SU-DHL-6 (cell line): ENCODE measurements around the gene MESD.
"Not testable (repeated sequence)": the region's sequence is repeated elsewhere in the genome, so short reads cannot be mapped to it uniquely, and the experiment has no call there.

ENCODE experiments used
- H2AFZ ChIP-seq: fragments of 200-600 bp; sonication (generic); 2 replicates; pipeline ENCODE4 v1.6.1; 2014; ENCODE audit warnings: low read depth, mild to moderate bottlenecking, moderate library complexity, mixed read lengths, antibody characterized with exemption, low read length; ENCODE audit not compliant: severe bottlenecking
- H3F3A ChIP-seq: fragments of 200-600 bp; shearing (Covaris generic); 2 replicates; pipeline ENCODE4 v1.6.0; 2016; ENCODE audit warnings: antibody characterized with exemption, mild to moderate bottlenecking; ENCODE audit not compliant: insufficient read depth
- H3K27ac ChIP-seq: fragments of 200-600 bp; sonication (generic); 2 replicates; pipeline ENCODE4 v1.5.1; 2016; ENCODE audit warnings: low read depth, mild to moderate bottlenecking, low read length, moderate library complexity, mixed read lengths
- H3K27me3 ChIP-seq: fragments of 200-600 bp; sonication (generic), shearing (Covaris generic); 2 replicates; pipeline ENCODE4 v1.6.0; 2014; ENCODE audit warnings: mild to moderate bottlenecking, low read length
- H3K36me3 ChIP-seq: fragments of 200-600 bp; sonication (generic); 2 replicates; pipeline ENCODE4 v1.6.1; 2014; ENCODE audit warnings: mild to moderate bottlenecking, low read length, mixed read lengths
- H3K4me2 ChIP-seq: fragments of 300-600, 200-600 bp; shearing (Covaris generic), sonication (generic); 2 replicates; pipeline ENCODE4 v1.6.0; 2014; ENCODE audit warnings: low read length, low read depth, mild to moderate bottlenecking; ENCODE audit not compliant: poor library complexity, severe bottlenecking
- H3K4me3 ChIP-seq: fragments of 200-600 bp; sonication (generic); 2 replicates; pipeline ENCODE4 v1.5.1; 2014; ENCODE audit warnings: antibody characterized with exemption, low read length, mild to moderate bottlenecking, mixed read lengths; ENCODE audit not compliant: insufficient read depth, poor library complexity, severe bottlenecking
- H3K79me2 ChIP-seq: fragments of 200-600 bp; sonication (generic); 2 replicates; pipeline ENCODE4 v1.6.1; 2014; ENCODE audit warnings: mild to moderate bottlenecking, low read length, moderate library complexity; ENCODE audit not compliant: insufficient read depth
- H3K9ac ChIP-seq: fragments of 200-600 bp; sonication (generic); 2 replicates; pipeline ENCODE4 v1.7.0; 2014; ENCODE audit warnings: mild to moderate bottlenecking, low read length
- H3K9me2 ChIP-seq: fragments of 200-600 bp; sonication (generic); replicated peaks from 2 replicates; pipeline ENCODE4 v1.6.1; 2014; ENCODE audit warnings: low read length; ENCODE audit not compliant: insufficient read depth
- H3K9me3 ChIP-seq: fragments of 200-600 bp; sonication (generic); 2 replicates; pipeline ENCODE4 v1.6.1; 2014; ENCODE audit warnings: low read length, mixed read lengths; ENCODE audit not compliant: insufficient read depth
- H4K20me1 ChIP-seq: fragments of 200-600 bp; sonication (generic); 2 replicates; pipeline ENCODE4 v1.6.1; 2014; ENCODE audit warnings: low read depth, mild to moderate bottlenecking, antibody characterized with exemption, low read length, moderate library complexity, mixed read lengths
- CTCF ChIP-seq: fragments of 200-600 bp; sonication (generic); IDR thresholded peaks from one replicate; pipeline ENCODE4 v1.5.1; 2017; ENCODE audit warnings: antibody characterized with exemption, mild to moderate bottlenecking, low read length, moderate library complexity; ENCODE audit not compliant: insufficient read depth, poor library complexity, severe bottlenecking
- EZH2phosphoT487 ChIP-seq: fragments of 200-600 bp; sonication (generic), shearing (Covaris generic); conservative IDR thresholded peaks from 2 replicates; pipeline ENCODE4 v1.6.1; 2018; ENCODE audit warnings: mild to moderate bottlenecking, antibody characterized with exemption, low read length, moderate library complexity, mixed read lengths

MESD gene

GRCh38 chr15:80967991-80968510 is 21.6 kb downstream of the MESD start:
- Histone ChIP-seq H4K20me1 (no peaks in the 10 kb centered on the region), H3K9me3 (no peaks in the 10 kb centered on the region), H3K9ac (no peak overlapping the region), H3F3A (no peaks in the 10 kb centered on the region), H3K4me3 (no peak overlapping the region), H2AFZ (no peak overlapping the region), H3K79me2 (no peaks in the 10 kb centered on the region), H3K36me3 (no peaks in the 10 kb centered on the region), H3K27me3 (no peaks in the 10 kb centered on the region), H3K4me2 (no peak overlapping the region), H3K9me2 (no peaks in the 10 kb centered on the region), H3K27ac (no peak overlapping the region)
- TF ChIP-seq EZH2phosphoT487 (no peak), CTCF (no peak)

- Histone ChIP-seq H3K4me2 (no peak overlapping the region), H3K9me3 (no peaks in the 10 kb centered on the region)
These were observed 22.2 kb downstream of the MESD start for GRCh38 chr15:80967451-80967850.

GRCh38 chr15:80966431-80967197 is 23.0 kb downstream of the MESD start:
- Histone ChIP-seq H3K9me2 (no peaks in the 10 kb centered on the region), H3K4me2 (no peak overlapping the region), H3K27me3 (no peaks in the 10 kb centered on the region), H4K20me1 (no peaks in the 10 kb centered on the region), H3K79me2 (no peaks in the 10 kb centered on the region), H3K36me3 (no peaks in the 10 kb centered on the region), H2AFZ (no peak overlapping the region), H3K9ac (no peak overlapping the region), H3K4me3 (no peak overlapping the region), H3F3A (no peaks in the 10 kb centered on the region), H3K9me3 (no peaks in the 10 kb centered on the region), H3K27ac (no peak overlapping the region)
- TF ChIP-seq CTCF (no peak), EZH2phosphoT487 (no peak)

More at GRCh38 chr15:80967451-80967850, 22.2 kb downstream of the MESD start:
- no peak overlapping the region for H2AFZ ChIP-seq
- no peak overlapping the region for H3K27ac ChIP-seq
- H3K36me3 ChIP-seq: no peaks in the 10 kb centered on the region
- H3K9ac ChIP-seq: no peak overlapping the region
- H3K9me2 ChIP-seq: no peaks in the 10 kb centered on the region
- H3K27me3 ChIP-seq: no peaks in the 10 kb centered on the region
- no peaks in the 10 kb centered on the region for H3F3A ChIP-seq
- H4K20me1 ChIP-seq: no peaks in the 10 kb centered on the region
- TF ChIP-seq CTCF (no peak), EZH2phosphoT487 (no peak)
- no peak overlapping the region for H3K4me3 ChIP-seq
- H3K79me2 ChIP-seq: no peaks in the 10 kb centered on the region

GRCh38 chr15:80965454-80965853 is 24.2 kb downstream of the MESD start:
- not testable (repeated sequence) for H2AFZ ChIP-seq, H3K27me3 ChIP-seq, H3K9ac ChIP-seq, H3K27ac ChIP-seq, H3K36me3 ChIP-seq, H3K9me2 ChIP-seq, H3K9me3 ChIP-seq, H3K4me2 ChIP-seq, H3K79me2 ChIP-seq, H4K20me1 ChIP-seq, H3K4me3 ChIP-seq, H3F3A ChIP-seq
